HFF-Myc (cell line): ENCODE measurements around the gene NIPA2.

Experiments used
- DNase-seq: peaks from one replicate; pipeline ENCODE4 v3.0.0-alpha.2; 2011; ENCODE audit warnings: low read depth; ENCODE audit errors: extremely low read depth
- H3K4me3 ChIP-seq: replicated peaks from 2 replicates; pipeline ENCODE4 v1.5.1; 2011; ENCODE audit warnings: low read depth, mild to moderate bottlenecking, control low read depth, low read length
- TF ChIP-seq, protein P1 (sequence below): IDR thresholded peaks from 2 replicates; pipeline ENCODE4 v1.5.1; 2012; ENCODE audit warnings: mild to moderate bottlenecking, low read depth, low read length, control low read depth; ENCODE audit errors: missing control alignments

Gene NIPA2

DNA sequence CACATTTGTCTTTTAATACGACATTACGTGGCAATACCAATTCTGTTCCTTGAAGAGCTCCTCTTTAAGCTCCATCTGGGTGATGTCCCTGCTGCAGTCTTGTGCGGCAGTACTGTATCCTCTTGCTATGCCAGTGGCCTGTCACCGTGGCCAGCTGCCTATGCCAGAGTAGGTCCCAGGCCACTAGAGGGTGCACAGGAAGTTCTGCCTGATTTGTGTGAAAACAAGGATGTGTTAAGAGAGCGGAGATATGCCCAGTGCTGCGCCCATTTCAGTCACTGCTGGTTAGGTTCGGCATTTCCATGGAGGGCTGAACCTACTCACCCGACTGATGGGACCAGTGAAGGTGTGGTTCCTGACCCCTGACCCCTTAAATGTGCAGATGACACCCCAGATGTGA, 26.8 kb upstream of the NIPA2 start:
- no peak overlapping the region for H3K4me3 ChIP-seq
- DNase-seq: no peak
- TF ChIP-seq, protein P1, sequence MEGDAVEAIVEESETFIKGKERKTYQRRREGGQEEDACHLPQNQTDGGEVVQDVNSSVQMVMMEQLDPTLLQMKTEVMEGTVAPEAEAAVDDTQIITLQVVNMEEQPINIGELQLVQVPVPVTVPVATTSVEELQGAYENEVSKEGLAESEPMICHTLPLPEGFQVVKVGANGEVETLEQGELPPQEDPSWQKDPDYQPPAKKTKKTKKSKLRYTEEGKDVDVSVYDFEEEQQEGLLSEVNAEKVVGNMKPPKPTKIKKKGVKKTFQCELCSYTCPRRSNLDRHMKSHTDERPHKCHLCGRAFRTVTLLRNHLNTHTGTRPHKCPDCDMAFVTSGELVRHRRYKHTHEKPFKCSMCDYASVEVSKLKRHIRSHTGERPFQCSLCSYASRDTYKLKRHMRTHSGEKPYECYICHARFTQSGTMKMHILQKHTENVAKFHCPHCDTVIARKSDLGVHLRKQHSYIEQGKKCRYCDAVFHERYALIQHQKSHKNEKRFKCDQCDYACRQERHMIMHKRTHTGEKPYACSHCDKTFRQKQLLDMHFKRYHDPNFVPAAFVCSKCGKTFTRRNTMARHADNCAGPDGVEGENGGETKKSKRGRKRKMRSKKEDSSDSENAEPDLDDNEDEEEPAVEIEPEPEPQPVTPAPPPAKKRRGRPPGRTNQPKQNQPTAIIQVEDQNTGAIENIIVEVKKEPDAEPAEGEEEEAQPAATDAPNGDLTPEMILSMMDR: peak; percentile 44

DNA sequence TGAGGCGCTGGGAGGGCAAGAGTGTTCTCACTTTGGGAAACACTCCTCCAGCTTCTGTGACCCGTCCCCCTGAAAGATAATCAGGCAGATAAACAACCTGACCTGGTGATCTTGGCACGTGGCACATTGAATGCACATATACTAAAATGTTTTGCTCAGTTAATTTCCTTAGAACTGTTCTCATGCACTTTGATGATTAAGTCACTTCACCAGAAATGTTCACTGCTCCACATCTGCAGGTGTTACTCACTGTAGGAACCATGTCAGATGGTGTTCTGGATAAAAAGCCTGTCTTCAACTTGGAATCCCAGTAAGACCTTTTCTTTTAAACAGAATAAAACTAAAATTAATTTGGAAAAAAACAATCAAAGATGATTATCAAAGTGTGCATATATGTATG, 24.6 kb upstream of the NIPA2 start:
- no peak overlapping the region for H3K4me3 ChIP-seq
- no peak for DNase-seq
- TF ChIP-seq, protein P1: no peak

DNA sequence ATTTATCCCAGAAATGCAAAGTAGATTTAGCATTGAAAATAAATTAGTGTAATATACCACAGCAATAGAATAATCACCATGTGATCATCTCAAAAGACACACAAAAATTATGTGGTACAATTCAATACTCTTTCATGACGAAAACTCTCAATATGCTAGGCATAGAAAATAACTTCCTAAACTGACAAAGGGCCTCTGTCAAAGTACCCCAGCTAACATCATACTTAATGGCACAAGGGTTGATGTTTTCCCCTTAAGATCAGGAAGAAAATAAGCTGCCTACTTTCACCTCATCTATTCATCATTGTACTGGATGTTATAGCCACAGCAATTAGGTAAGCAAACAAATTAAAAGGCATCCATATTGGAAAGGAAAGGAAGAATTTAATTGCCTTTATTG, 22.7 kb upstream of the NIPA2 start:
- H3K4me3 ChIP-seq: no peak overlapping the region
- TF ChIP-seq, protein P1: no peak
- DNase-seq: no peak

DNA sequence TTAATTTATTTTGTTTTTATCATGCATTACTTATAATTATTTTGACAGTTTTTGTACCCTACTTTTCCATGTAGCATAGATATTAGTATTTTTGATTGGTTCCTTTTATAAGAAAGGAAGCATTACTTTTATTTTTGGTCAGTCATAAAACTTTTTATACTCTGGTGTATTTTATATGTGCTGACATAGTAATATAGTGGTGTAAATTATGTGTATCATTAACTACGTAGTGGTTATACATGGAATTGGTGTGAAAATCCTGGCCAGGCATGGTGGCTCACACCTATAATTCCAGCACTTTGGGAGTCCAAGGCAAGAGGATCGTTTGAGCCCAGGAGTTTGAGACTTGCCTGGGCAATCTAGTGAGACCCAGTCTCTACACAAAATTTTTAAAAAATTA, 18.8 kb upstream of the NIPA2 start:
- no peak overlapping the region for H3K4me3 ChIP-seq
- DNase-seq: no peak
- TF ChIP-seq, protein P1: no peak

DNA sequence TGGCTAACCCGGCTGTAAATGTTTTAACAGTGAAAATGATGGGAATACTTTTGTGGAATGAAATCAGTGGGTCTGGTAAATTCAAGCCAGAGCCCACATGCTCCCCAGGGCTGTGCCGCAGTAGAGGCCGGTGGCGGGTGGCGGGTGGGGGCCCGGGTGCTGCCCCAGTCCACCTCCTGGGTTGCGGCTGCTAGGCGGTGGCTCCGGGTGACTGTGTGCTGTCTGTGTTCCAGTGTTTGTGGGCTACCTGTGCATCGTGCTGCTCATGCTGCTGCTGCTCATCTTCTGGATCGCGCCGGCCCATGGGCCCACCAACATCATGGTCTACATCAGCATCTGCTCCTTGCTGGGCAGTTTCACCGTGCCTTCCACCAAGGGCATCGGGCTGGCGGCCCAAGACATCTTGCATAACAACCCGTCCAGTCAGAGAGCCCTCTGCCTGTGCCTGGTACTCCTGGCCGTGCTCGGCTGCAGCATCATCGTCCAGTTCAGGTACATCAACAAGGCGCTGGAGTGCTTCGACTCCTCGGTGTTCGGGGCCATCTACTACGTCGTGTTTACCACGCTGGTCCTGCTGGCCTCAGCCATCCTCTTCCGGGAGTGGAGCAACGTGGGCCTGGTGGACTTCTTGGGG, 14.9 kb upstream of the NIPA2 start:
- no peak for DNase-seq
- TF ChIP-seq, protein P1: no peak
- no peak overlapping the region for H3K4me3 ChIP-seq

DNA sequence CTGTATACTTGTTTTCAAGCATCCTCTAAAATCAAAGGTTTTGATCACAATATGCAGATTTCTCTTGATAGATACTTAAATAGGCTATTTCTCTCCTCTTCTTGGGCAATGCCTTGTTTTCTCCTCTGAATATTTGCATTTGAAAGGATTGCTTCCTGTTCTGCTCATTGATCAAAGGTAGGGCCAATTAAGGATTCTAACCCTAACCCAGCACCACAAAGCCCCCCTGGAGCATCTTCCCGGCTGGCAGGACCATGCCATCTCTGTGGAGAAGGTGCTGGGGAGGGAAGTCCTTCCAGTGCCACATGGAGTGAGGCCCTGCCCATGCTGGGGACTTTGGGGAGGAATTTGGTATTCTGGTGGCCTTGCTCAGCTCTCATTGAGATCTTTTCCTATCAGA, 11.3 kb upstream of the NIPA2 start:
- DNase-seq: no peak
- TF ChIP-seq, protein P1: no peak
- H3K4me3 ChIP-seq: no peak overlapping the region

DNA sequence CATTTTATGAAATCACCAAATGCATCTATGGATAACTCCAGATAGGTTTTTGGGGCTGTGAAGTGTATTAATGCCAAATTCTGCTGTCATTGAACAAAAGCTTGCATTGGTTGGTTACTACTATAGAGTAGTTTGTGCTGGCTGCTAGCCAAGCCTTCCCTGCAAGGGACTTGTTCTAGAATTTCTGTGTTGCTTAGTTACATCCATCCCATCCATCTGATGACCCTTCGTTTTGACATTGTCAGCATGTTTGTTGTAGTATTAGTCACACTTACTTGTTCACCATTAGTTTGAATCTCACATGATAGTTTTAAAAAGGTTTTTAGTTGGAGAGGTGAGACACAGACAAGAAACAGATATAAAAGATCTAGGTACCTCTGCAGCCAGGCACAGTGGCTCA, 7.0 kb upstream of the NIPA2 start:
- DNase-seq: no peak
- TF ChIP-seq, protein P1: no peak

More for the DNA sequence above, 7.0 kb upstream of the NIPA2 start:
- H3K4me3 ChIP-seq: no peak overlapping the region
